GM19438 (cell line): ENCODE data around the gene GLUL.
A peak's percentile ranks its signal among the peaks of the same experiment; 100 is the strongest.

Source experiments
- ATAC-seq: cut with Tn5 transposase; IDR thresholded peaks from one replicate; pipeline ENCODE4 v1.9.1; 2021; ENCODE audit warnings: low read depth; ENCODE audit not compliant: unreplicated experiment

GLUL gene

DNA sequence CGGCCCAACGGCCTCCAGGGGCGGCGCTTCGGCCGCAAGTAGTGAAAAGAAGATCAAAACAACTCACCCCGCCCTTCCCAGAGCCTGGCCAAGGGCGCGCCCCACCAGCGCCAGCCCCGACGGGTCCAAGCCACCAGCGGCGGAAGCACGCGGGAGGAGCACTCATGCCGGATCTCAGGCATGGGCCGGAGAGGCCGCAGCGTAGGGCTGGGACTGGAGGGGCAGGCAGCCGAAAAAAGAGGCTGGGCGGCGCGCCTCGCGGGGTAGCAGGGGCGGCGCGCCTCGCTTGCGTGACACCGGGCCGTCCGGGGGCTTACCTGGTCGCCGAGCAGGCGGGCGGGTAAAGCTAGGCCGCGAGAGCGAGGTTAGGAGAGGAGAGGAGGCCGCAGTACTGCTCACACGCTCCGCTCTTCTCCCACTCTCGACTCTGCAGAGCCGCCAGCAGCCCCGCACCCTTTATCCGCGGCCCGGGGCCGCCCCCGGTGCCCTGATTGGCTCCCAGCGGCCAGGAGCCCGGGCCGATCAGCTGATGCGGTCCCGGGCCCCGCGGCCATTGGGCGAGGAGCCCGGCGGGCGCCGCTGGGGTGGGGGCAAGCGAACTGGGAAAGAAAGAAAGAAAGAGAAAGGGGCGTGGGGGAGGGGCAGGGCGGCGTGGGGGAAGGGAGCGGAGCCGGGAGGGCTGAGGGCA lies at the start of gene GLUL:
GLUL (minus strand) TSS at position 429 of the 688 bp plus-strand sequence. CDS start 3,053 bp downstream, outside the sequence.
- ATAC-seq: peak; percentile 65

GRCh38 chr1:182438326-182438725 lies 46.7 kb upstream of the GLUL start:
- no peak for ATAC-seq

- ATAC-seq: no peak
Measured at GRCh38 chr1:182433580-182433979, 42.0 kb upstream of the GLUL start.

GRCh38 chr1:182431278-182431677 lies 39.7 kb upstream of the GLUL start:
- ATAC-seq: no peak

GRCh38 chr1:182430263-182431068 lies 38.9 kb upstream of the GLUL start:
- ATAC-seq: no peak

DNA sequence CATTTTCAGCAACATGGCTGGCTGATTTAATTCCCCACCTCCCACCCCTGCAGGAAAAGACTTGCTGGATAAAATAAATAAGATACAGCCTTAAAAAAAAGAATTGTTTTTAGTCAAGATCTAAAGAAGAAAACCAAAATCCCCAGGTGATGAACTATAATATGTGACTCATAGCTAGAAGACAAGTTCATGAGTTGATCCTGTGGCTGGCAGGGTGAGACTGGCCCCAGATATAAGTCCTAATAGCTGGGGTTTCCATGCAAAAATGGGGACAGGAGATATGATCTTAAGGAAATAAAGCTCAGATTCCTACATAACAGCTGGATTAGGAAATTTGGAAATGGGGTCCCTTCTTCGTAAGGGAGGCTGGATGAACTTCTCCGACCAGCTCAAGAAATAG lies 36.5 kb upstream of the GLUL start:
- ATAC-seq: no peak

- peak; percentile 69 for ATAC-seq
Measured at GRCh38 chr1:182426442-182427430, 35.1 kb upstream of the GLUL start.

DNA sequence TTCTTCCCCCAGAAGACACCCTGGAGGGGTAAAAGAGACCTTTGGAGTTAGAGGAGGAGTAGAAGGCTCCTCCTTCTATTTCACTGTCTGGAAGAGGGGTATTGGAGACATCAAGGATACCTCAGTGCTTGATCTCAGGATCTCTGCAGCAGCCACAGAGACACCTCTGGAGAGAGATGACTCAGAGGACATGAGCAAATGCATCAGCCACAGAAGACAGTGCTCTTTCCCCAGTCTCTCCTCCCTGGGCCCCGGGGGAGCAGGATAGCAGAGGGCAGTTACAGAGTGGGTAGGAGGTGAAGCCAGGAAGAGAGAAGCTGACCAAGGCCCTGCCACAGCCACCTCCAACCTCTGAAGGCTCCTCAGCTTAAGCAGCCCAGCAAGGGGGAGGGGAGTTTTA lies 24.2 kb upstream of the GLUL start:
- ATAC-seq: no peak

DNA sequence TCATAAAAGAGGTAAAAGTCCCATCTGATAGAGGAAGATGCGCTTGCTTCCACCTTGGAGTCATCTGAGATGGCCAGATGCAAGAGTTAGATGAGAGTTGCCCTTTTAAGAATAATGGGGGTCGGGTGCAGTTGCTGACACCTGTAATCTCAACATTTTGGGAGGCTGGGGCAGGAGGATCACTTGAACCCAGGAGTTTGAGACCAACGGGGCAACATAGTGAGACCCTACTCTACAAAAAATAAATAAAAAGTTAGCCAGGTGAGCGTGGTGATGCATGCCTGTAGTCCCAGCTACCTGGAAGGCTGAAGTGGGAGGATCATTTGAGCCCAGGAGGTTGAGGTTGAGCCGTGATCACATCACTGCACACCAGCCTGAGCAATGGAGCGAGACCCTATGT lies 22.4 kb upstream of the GLUL start:
- ATAC-seq: no peak

- no peak for ATAC-seq
Measured at GRCh38 chr1:182413486-182413885, 21.9 kb upstream of the GLUL start.

- ATAC-seq: no peak
Measured at GRCh38 chr1:182410620-182411273, 19.2 kb upstream of the GLUL start.

DNA sequence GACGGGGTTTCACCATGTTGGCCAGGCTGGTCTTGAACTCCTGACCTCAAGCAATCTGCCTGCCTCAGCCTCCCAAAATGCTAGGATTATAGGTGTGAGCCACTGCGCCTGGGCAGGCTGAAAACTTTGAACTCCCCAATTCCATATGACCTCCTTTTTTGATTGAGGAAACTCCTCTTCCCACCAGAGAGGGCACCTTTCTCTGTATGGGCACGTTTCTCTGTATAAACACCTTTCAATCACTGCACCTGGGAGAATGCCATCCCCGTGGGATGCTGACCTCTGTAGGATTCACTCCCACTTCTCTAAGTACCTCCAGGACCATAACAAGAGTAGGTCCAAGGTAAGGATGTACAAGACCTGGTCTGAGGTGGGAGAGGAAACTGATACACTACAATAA lies 18.5 kb upstream of the GLUL start:
- no peak for ATAC-seq

DNA sequence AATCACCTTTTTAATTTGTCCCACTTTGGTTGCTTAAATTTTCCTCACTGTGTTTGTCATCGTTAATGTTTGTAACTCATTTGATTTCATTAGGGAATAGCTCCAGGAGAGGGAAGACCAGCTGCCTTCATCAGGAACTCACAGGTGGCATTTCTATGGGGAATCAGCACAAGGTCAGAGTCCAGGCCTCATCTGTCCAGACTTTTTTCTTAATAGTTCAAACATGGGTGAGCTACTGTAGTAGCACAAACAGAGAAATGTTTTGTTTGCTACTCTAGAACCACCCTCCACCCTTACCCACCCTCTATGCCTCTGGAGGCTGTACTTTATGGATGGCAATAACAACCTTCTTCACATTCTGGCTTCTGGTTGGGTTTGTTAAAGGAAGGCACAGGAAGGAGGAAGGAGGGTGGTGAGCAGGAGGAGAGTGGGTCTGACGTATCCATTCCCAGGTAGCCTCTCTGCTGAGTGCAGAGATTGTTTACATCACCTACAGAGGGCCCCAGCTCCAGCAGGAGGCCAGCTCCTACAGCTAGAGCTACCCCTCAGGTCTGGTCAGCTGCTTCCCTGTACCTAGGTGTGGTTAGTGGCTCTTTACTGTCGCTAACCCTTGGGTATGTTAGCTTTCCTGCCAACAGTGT lies 17.0 kb upstream of the GLUL start:
- no peak for ATAC-seq

GRCh38 chr1:182407724-182408123 lies 16.1 kb upstream of the GLUL start:
- ATAC-seq: no peak

- ATAC-seq: no peak
Measured at GRCh38 chr1:182406012-182406411, 14.4 kb upstream of the GLUL start.

DNA sequence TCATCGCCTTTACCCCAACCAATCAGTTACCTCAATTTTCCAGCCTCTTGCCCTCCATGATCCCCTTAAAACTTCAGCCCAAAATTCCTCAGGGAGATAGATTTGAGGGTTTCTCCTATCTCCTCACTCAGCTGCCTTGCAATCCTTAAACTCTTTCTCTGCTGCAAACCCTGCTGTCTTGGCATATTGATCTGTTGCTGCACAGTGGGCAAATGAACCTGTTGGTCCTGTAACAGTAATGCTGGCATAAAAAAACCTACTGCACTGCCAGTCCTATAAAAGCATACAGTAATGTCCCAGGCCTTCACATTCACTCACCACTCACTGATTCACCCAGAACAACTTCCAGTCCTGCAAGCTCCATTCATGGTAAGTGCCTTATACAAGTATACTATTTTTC lies 14.0 kb upstream of the GLUL start:
- no peak for ATAC-seq

- no peak for ATAC-seq
Measured at GRCh38 chr1:182404781-182405180, 13.2 kb upstream of the GLUL start.

DNA sequence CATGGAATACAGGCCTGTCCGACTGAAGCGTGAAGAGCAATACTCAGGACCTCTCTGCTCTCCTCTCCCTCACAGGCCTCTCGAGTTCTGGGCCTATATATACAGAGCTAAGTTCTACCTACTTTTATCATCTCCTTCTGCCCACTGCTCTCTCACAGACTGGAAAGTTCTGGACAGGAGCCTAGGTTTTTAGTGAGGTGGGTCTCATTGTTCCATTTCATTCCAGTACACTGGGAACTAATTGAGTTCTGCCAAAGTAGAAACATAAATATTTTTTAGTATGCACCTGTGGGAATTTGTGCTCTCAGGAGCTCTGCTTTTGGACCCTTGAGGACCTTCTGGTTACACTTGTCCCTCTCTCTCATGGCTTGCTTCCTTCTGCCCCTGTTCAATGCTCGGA lies 9.0 kb upstream of the GLUL start, which contains the start of gene TEDDM1:
TEDDM1 (minus strand) TSS at position 101 of the 400 bp plus-strand sequence. CDS start 182 bp downstream, outside the sequence.
- ATAC-seq: no peak

GRCh38 chr1:182397653-182398393 lies 6.2 kb upstream of the GLUL start:
- ATAC-seq: no peak
